ENCODE measurements around the gene CFAP45.

CFAP45 gene

GRCh38 chr1:159829273-159829634, 70.7 kb downstream of the CFAP45 start:
- no peaks in the 10 kb centered on the region for H3K4me1 ChIP-seq (ENCODE audit: control insufficient read depth, insufficient read depth, low read length)

GRCh38 chr1:159828581-159829272, 71.2 kb downstream of the CFAP45 start:
- H3K27me3 ChIP-seq (ENCODE audit: control insufficient read depth, insufficient read depth, low read length), result no peaks in the 10 kb centered on the region
- no peaks in the 10 kb centered on the region for H3K36me3 ChIP-seq (ENCODE audit: control insufficient read depth, insufficient read depth, low read length)
- no peaks in the 10 kb centered on the region for H3K9me3 ChIP-seq (ENCODE audit: control insufficient read depth, low read length)
- no peaks in the 10 kb centered on the region for H3K4me1 ChIP-seq (ENCODE audit: control insufficient read depth, insufficient read depth, low read length)
- no peak overlapping the region for H3K9ac ChIP-seq (ENCODE audit: low read length)
- H3K4me3 ChIP-seq (ENCODE audit: low read length), result no peak overlapping the region

More at GRCh38 chr1:159829273-159829634, 70.7 kb downstream of the CFAP45 start:
- Histone ChIP-seq H3K36me3 (ENCODE audit: control insufficient read depth, insufficient read depth, low read length) (no peaks in the 10 kb centered on the region), H3K9ac (ENCODE audit: low read length) (no peak overlapping the region), H3K9me3 (ENCODE audit: control insufficient read depth, low read length) (no peaks in the 10 kb centered on the region), H3K27me3 (ENCODE audit: control insufficient read depth, insufficient read depth, low read length) (no peaks in the 10 kb centered on the region), H3K4me3 (ENCODE audit: low read length) (no peak overlapping the region)

- H3K27me3 ChIP-seq (ENCODE audit: control insufficient read depth, insufficient read depth, low read length), result peaks cover under 1% of the 10 kb centered on the region
- H3K4me3 ChIP-seq (ENCODE audit: low read length), result no peak overlapping the region
- H3K4me1 ChIP-seq (ENCODE audit: control insufficient read depth, insufficient read depth, low read length), result no peaks in the 10 kb centered on the region
Measured at GRCh38 chr1:159828176-159828575, 71.8 kb downstream of the CFAP45 start.

GRCh38 chr1:159827549-159827948, 72.4 kb downstream of the CFAP45 start:
- Histone ChIP-seq H3K9me3 (ENCODE audit: control insufficient read depth, low read length) (no peaks in the 10 kb centered on the region), H3K36me3 (ENCODE audit: control insufficient read depth, insufficient read depth, low read length) (no peaks in the 10 kb centered on the region), H3K9ac (ENCODE audit: low read length) (no peak overlapping the region), H3K27me3 (ENCODE audit: control insufficient read depth, insufficient read depth, low read length) (peaks cover 6% of the 10 kb centered on the region), H3K4me1 (ENCODE audit: control insufficient read depth, insufficient read depth, low read length) (no peaks in the 10 kb centered on the region), H3K4me3 (ENCODE audit: low read length) (no peak overlapping the region)

More at GRCh38 chr1:159828176-159828575, 71.8 kb downstream of the CFAP45 start:
- H3K36me3 ChIP-seq (ENCODE audit: control insufficient read depth, insufficient read depth, low read length), result no peaks in the 10 kb centered on the region
- H3K9me3 ChIP-seq (ENCODE audit: control insufficient read depth, low read length), result no peaks in the 10 kb centered on the region
- H3K9ac ChIP-seq (ENCODE audit: low read length), result no peak overlapping the region

- H3K9me3 ChIP-seq (ENCODE audit: control insufficient read depth, low read length), result no peaks in the 10 kb centered on the region
- no peak overlapping the region for H3K9ac ChIP-seq (ENCODE audit: low read length)
- peaks cover 10% of the 10 kb centered on the region for H3K27me3 ChIP-seq (ENCODE audit: control insufficient read depth, insufficient read depth, low read length)
- no peaks in the 10 kb centered on the region for H3K4me1 ChIP-seq (ENCODE audit: control insufficient read depth, insufficient read depth, low read length)
- H3K4me3 ChIP-seq (ENCODE audit: low read length), result no peak overlapping the region
- no peaks in the 10 kb centered on the region for H3K36me3 ChIP-seq (ENCODE audit: control insufficient read depth, insufficient read depth, low read length)
Measured at GRCh38 chr1:159827102-159827490, 72.9 kb downstream of the CFAP45 start.

GRCh38 chr1:159826441-159827101, 73.4 kb downstream of the CFAP45 start, which contains the start of gene SLAMF8:
SLAMF8 (plus strand) TSS chr1:159826873; CDS start chr1:159826899, 26 bp downstream.
- Histone ChIP-seq H3K36me3 (ENCODE audit: control insufficient read depth, insufficient read depth, low read length) (no peaks in the 10 kb centered on the region), H3K4me3 (ENCODE audit: low read length) (no peak within 1 kb of the TSS), H3K9me3 (ENCODE audit: control insufficient read depth, low read length) (no peaks in the 10 kb centered on the region), H3K9ac (ENCODE audit: low read length) (no peak within 1 kb of the TSS), H3K4me1 (ENCODE audit: control insufficient read depth, insufficient read depth, low read length) (no peaks in the 10 kb centered on the region), H3K27me3 (ENCODE audit: control insufficient read depth, insufficient read depth, low read length) (peaks cover 10% of the 10 kb centered on the region)

GRCh38 chr1:159825564-159825963, 74.4 kb downstream of the CFAP45 start:
- Histone ChIP-seq H3K9ac (ENCODE audit: low read length) (no peak overlapping the region), H3K4me1 (ENCODE audit: control insufficient read depth, insufficient read depth, low read length) (no peaks in the 10 kb centered on the region), H3K9me3 (ENCODE audit: control insufficient read depth, low read length) (no peaks in the 10 kb centered on the region), H3K27me3 (ENCODE audit: control insufficient read depth, insufficient read depth, low read length) (peaks cover 10% of the 10 kb centered on the region), H3K4me3 (ENCODE audit: low read length) (no peak overlapping the region), H3K36me3 (ENCODE audit: control insufficient read depth, insufficient read depth, low read length) (no peaks in the 10 kb centered on the region)

- no peak overlapping the region for H3K9ac ChIP-seq (ENCODE audit: low read length)
- no peaks in the 10 kb centered on the region for H3K4me1 ChIP-seq (ENCODE audit: control insufficient read depth, insufficient read depth, low read length)
- H3K36me3 ChIP-seq (ENCODE audit: control insufficient read depth, insufficient read depth, low read length), result no peaks in the 10 kb centered on the region
- no peaks in the 10 kb centered on the region for H3K9me3 ChIP-seq (ENCODE audit: control insufficient read depth, low read length)
- no peak overlapping the region for H3K4me3 ChIP-seq (ENCODE audit: low read length)
- peaks cover 10% of the 10 kb centered on the region for H3K27me3 ChIP-seq (ENCODE audit: control insufficient read depth, insufficient read depth, low read length)
Measured at GRCh38 chr1:159823406-159823805, 76.6 kb downstream of the CFAP45 start.
